ENCODE results near the gene DCTN5.

The DCTN5 gene

DNA sequence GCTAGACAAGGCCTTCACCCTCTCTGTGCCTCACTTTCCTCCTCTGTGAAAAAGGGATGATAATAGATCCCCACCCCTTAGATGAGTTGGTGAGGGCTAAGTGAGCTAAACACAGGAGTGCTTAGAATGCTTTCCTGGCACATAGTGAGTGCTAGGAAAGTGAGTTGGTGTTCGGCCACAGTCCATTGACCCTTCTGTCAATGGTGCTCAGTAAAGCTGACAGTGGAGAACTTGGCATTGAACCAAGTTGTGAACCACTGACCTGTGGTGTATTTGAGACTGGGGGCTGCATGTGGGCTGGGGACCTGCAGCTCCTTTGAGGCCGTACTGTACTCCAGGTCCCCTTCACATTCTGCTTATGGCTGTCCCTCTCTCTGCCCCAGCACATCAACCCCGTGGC lies 42.2 kb downstream of the DCTN5 start:
- no peak overlapping the region for H2AK5ac ChIP-seq (ENCODE audit: low read length)
- no peak overlapping the region for H3K4me3 ChIP-seq (ENCODE audit: low read depth, low read length)
- H3K27me3 ChIP-seq (ENCODE audit: insufficient read depth, low read length) = no peaks in the 10 kb centered on the region
- no peak overlapping the region for H2AFZ ChIP-seq (ENCODE audit: insufficient read depth, low read length, poor library complexity)
- WGBS (ENCODE audit: extremely low coverage, insufficient coverage, insufficient read length) = no CpG with 5 or more reads among the region's 3 CpGs
- H3K4me1 ChIP-seq (ENCODE audit: control insufficient read depth in 1 of 2, insufficient read depth in 2 of 2, low read length in 2 of 2) = peaks cover 7 to 14% of the 10 kb centered on the region in 2 experiments
- no peak overlapping the region for H3K4ac ChIP-seq (ENCODE audit: low read depth, low read length)
- no peak overlapping the region for H2BK12ac ChIP-seq (ENCODE audit: low read length)
- no peak overlapping the region for H3K14ac ChIP-seq (ENCODE audit: low read length)
- H3K9ac ChIP-seq (ENCODE audit: low read length) = no peak overlapping the region
- no peak overlapping the region for H2BK120ac ChIP-seq (ENCODE audit: insufficient read depth, low read length, poor library complexity)
- no peak for DNase-seq
- no peak overlapping the region for H4K8ac ChIP-seq (ENCODE audit: low read depth, low read length)
- H3K18ac ChIP-seq (ENCODE audit: low read length) = no peak overlapping the region
- H2BK5ac ChIP-seq (ENCODE audit: low read depth, low read length, poor library complexity) = no peak overlapping the region
- H3K9me3 ChIP-seq (ENCODE audit: insufficient read depth, low read depth, low read length) = no peaks in the 10 kb centered on the region
- no peak overlapping the region for H4K91ac ChIP-seq (ENCODE audit: low read depth, low read length)
- H4K12ac ChIP-seq (ENCODE audit: low read depth, low read length) = no peak overlapping the region
- peaks cover 16% of the 10 kb centered on the region for H3K79me2 ChIP-seq (ENCODE audit: control insufficient read depth, insufficient read depth, low read length, poor library complexity)
- H3K4me2 ChIP-seq (ENCODE audit: low read length) = no peak overlapping the region
- H3K23ac ChIP-seq (ENCODE audit: low read length) = no peak overlapping the region
- H3K36me3 ChIP-seq (ENCODE audit: control insufficient read depth in 1 of 2, insufficient read depth in 2 of 2, low read length in 2 of 2) = peaks cover 46 to 59% of the 10 kb centered on the region in 2 experiments
- peaks cover 8% of the 10 kb centered on the region for H3K79me1 ChIP-seq (ENCODE audit: low read length)
- no peak overlapping the region for H3K27ac ChIP-seq (ENCODE audit: low read depth, low read length)

GRCh38 chr16:23687034-23687808 lies 46.0 kb downstream of the DCTN5 start:
- Histone ChIP-seq H3K4me2 (ENCODE audit: low read length) (no peak overlapping the region), H3K23ac (ENCODE audit: low read length) (no peak overlapping the region), H2AFZ (ENCODE audit: insufficient read depth, low read length, poor library complexity) (no peak overlapping the region), H3K4me1 (ENCODE audit: control insufficient read depth in 1 of 2, insufficient read depth in 2 of 2, low read length in 2 of 2) (peaks cover 0 to 3% of the 10 kb centered on the region in 2 experiments), H4K12ac (ENCODE audit: low read depth, low read length) (no peak overlapping the region), H2BK5ac (ENCODE audit: low read depth, low read length, poor library complexity) (no peak overlapping the region), H3K18ac (ENCODE audit: low read length) (no peak overlapping the region), H3K27ac (ENCODE audit: low read depth, low read length) (no peak overlapping the region), H3K4ac (ENCODE audit: low read depth, low read length) (no peak overlapping the region), H2AK5ac (ENCODE audit: low read length) (no peak overlapping the region), H3K4me3 (ENCODE audit: low read depth, low read length) (no peak overlapping the region), H4K8ac (ENCODE audit: low read depth, low read length) (no peak overlapping the region), H3K36me3 (ENCODE audit: control insufficient read depth in 1 of 2, insufficient read depth in 2 of 2, low read length in 2 of 2) (peaks cover 71 to 77% of the 10 kb centered on the region in 2 experiments), H3K27me3 (ENCODE audit: insufficient read depth, low read length) (no peaks in the 10 kb centered on the region), H2BK12ac (ENCODE audit: low read length) (no peak overlapping the region), H3K79me2 (ENCODE audit: control insufficient read depth, insufficient read depth, low read length, poor library complexity) (no peaks in the 10 kb centered on the region), H2BK120ac (ENCODE audit: insufficient read depth, low read length, poor library complexity) (no peak overlapping the region), H3K79me1 (ENCODE audit: low read length) (no peaks in the 10 kb centered on the region), H3K9me3 (ENCODE audit: insufficient read depth, low read depth, low read length) (no peaks in the 10 kb centered on the region), H3K9ac (ENCODE audit: low read length) (no peak overlapping the region), H3K14ac (ENCODE audit: low read length) (no peak overlapping the region), H4K91ac (ENCODE audit: low read depth, low read length) (no peak overlapping the region)
- DNase-seq = peak; percentile 95 to 96
- no CpG with 5 or more reads among the region's 16 CpGs for WGBS (ENCODE audit: extremely low coverage, insufficient coverage, insufficient read length)

- Histone ChIP-seq H3K27ac (ENCODE audit: low read depth, low read length) (no peak overlapping the region), H3K4ac (ENCODE audit: low read depth, low read length) (no peak overlapping the region), H2AK5ac (ENCODE audit: low read length) (no peak overlapping the region), H3K9me3 (ENCODE audit: insufficient read depth, low read depth, low read length) (no peaks in the 10 kb centered on the region), H3K36me3 (ENCODE audit: control insufficient read depth in 1 of 2, insufficient read depth in 2 of 2, low read length in 2 of 2) (peaks cover 61% of the 10 kb centered on the region in 2 experiments), H2AFZ (ENCODE audit: insufficient read depth, low read length, poor library complexity) (no peak overlapping the region), H4K12ac (ENCODE audit: low read depth, low read length) (no peak overlapping the region), H3K18ac (ENCODE audit: low read length) (no peak overlapping the region), H2BK5ac (ENCODE audit: low read depth, low read length, poor library complexity) (no peak overlapping the region), H3K9ac (ENCODE audit: low read length) (no peak overlapping the region), H3K4me3 (ENCODE audit: low read depth, low read length) (no peak overlapping the region), H4K8ac (ENCODE audit: low read depth, low read length) (no peak overlapping the region), H3K79me1 (ENCODE audit: low read length) (no peaks in the 10 kb centered on the region), H3K4me2 (ENCODE audit: low read length) (no peak overlapping the region), H3K4me1 (ENCODE audit: control insufficient read depth in 1 of 2, insufficient read depth in 2 of 2, low read length in 2 of 2) (peaks cover under 1 to 8% of the 10 kb centered on the region in 2 experiments), H2BK120ac (ENCODE audit: insufficient read depth, low read length, poor library complexity) (no peak overlapping the region), H3K14ac (ENCODE audit: low read length) (no peak overlapping the region), H2BK12ac (ENCODE audit: low read length) (no peak overlapping the region), H4K91ac (ENCODE audit: low read depth, low read length) (no peak overlapping the region), H3K27me3 (ENCODE audit: insufficient read depth, low read length) (no peaks in the 10 kb centered on the region), H3K79me2 (ENCODE audit: control insufficient read depth, insufficient read depth, low read length, poor library complexity) (no peaks in the 10 kb centered on the region), H3K23ac (ENCODE audit: low read length) (no peak overlapping the region)
- DNase-seq = no peak
- no CpG with 5 or more reads among the region's 36 CpGs for WGBS (ENCODE audit: extremely low coverage, insufficient coverage, insufficient read length)
Measured at GRCh38 chr16:23689442-23690187, 48.3 kb downstream of the DCTN5 start.

- no peak overlapping the region for H3K9ac ChIP-seq (ENCODE audit: low read length)
- peaks cover 3 to 15% of the 10 kb centered on the region in 2 experiments for H3K4me1 ChIP-seq (ENCODE audit: control insufficient read depth in 1 of 2, insufficient read depth in 2 of 2, low read length in 2 of 2)
- H3K79me1 ChIP-seq (ENCODE audit: low read length) = no peaks in the 10 kb centered on the region
- no peak overlapping the region for H3K4me3 ChIP-seq (ENCODE audit: low read depth, low read length)
- H3K4me2 ChIP-seq (ENCODE audit: low read length) = no peak overlapping the region
- H3K27ac ChIP-seq (ENCODE audit: low read depth, low read length) = no peak overlapping the region
- H3K23ac ChIP-seq (ENCODE audit: low read length) = no peak overlapping the region
- H4K12ac ChIP-seq (ENCODE audit: low read depth, low read length) = no peak overlapping the region
- H2AK5ac ChIP-seq (ENCODE audit: low read length) = no peak overlapping the region
- no peaks in the 10 kb centered on the region for H3K27me3 ChIP-seq (ENCODE audit: insufficient read depth, low read length)
- H3K18ac ChIP-seq (ENCODE audit: low read length) = no peak overlapping the region
- H2AFZ ChIP-seq (ENCODE audit: insufficient read depth, low read length, poor library complexity) = no peak overlapping the region
- no peak overlapping the region for H3K4ac ChIP-seq (ENCODE audit: low read depth, low read length)
- H3K14ac ChIP-seq (ENCODE audit: low read length) = no peak overlapping the region
- H2BK5ac ChIP-seq (ENCODE audit: low read depth, low read length, poor library complexity) = no peak overlapping the region
- DNase-seq = no peak
- peaks cover 56 to 57% of the 10 kb centered on the region in 2 experiments for H3K36me3 ChIP-seq (ENCODE audit: control insufficient read depth in 1 of 2, insufficient read depth in 2 of 2, low read length in 2 of 2)
- no peak overlapping the region for H2BK12ac ChIP-seq (ENCODE audit: low read length)
- H3K9me3 ChIP-seq (ENCODE audit: insufficient read depth, low read depth, low read length) = no peaks in the 10 kb centered on the region
- H4K8ac ChIP-seq (ENCODE audit: low read depth, low read length) = no peak overlapping the region
- H3K79me2 ChIP-seq (ENCODE audit: control insufficient read depth, insufficient read depth, low read length, poor library complexity) = no peaks in the 10 kb centered on the region
- no peak overlapping the region for H4K91ac ChIP-seq (ENCODE audit: low read depth, low read length)
- WGBS (ENCODE audit: extremely low coverage, insufficient coverage, insufficient read length) = no CpG with 5 or more reads among the region's 25 CpGs
- H2BK120ac ChIP-seq (ENCODE audit: insufficient read depth, low read length, poor library complexity) = no peak overlapping the region
Measured at GRCh38 chr16:23690771-23691482, 49.7 kb downstream of the DCTN5 start.
